ENCODE data around the gene GRK5.

GRCh38 chr10:119217401-119217800 lies 10.0 kb downstream of the GRK5 start:
- no peak for TF ChIP-seq POLR2A (IDR thresholded peaks at IDR 0.05)
- TF ChIP-seq, protein P1, sequence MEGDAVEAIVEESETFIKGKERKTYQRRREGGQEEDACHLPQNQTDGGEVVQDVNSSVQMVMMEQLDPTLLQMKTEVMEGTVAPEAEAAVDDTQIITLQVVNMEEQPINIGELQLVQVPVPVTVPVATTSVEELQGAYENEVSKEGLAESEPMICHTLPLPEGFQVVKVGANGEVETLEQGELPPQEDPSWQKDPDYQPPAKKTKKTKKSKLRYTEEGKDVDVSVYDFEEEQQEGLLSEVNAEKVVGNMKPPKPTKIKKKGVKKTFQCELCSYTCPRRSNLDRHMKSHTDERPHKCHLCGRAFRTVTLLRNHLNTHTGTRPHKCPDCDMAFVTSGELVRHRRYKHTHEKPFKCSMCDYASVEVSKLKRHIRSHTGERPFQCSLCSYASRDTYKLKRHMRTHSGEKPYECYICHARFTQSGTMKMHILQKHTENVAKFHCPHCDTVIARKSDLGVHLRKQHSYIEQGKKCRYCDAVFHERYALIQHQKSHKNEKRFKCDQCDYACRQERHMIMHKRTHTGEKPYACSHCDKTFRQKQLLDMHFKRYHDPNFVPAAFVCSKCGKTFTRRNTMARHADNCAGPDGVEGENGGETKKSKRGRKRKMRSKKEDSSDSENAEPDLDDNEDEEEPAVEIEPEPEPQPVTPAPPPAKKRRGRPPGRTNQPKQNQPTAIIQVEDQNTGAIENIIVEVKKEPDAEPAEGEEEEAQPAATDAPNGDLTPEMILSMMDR (IDR thresholded peaks at IDR 0.05), result no peak

Measured in thyroid gland (tissue), 4 donors.